K562 (cell line): ENCODE results near the gene MAPKAPK3. TPM values are rescaled to one million over a fixed set of nuclear protein-coding genes. Genes with fewer than 3 reads are reported as not detected.
A peak's percentile ranks its signal among the peaks of the same experiment; 100 is the strongest.

Experiments used
- ILF3 ChIP-seq: fragments of 450-650 bp; IDR thresholded peaks from 2 replicates; pipeline ENCODE4 v1.6.1; 2018; ENCODE audit warnings: antibody characterized with exemption, mild to moderate bottlenecking, moderate library complexity, borderline replicate concordance
- NCOA6 ChIP-seq: fragments of 450-650 bp; IDR thresholded peaks from 2 replicates; pipeline ENCODE4 v1.6.1; 2017; ENCODE audit warnings: mild to moderate bottlenecking
- PTTG1 ChIP-seq: fragments of 450-650 bp; IDR thresholded peaks from 2 replicates; pipeline ENCODE4 v1.6.1; 2016; ENCODE audit warnings: low read depth, mild to moderate bottlenecking, missing genetic modification characterization, missing compliant biosample characterization
- SAP30 ChIP-seq: fragments of 200-600 bp; sonication (generic); IDR thresholded peaks from 2 replicates; pipeline ENCODE4 v1.6.1; 2012; ENCODE audit warnings: borderline replicate concordance, low read depth, mild to moderate bottlenecking, moderate library complexity, low read length, control low read depth, inconsistent platforms; ENCODE audit not compliant: insufficient read depth, poor library complexity, severe bottlenecking
- SMAD2 ChIP-seq: fragments of 150-350 bp; IDR thresholded peaks from 2 replicates; pipeline ENCODE4 v1.6.1; 2014; ENCODE audit warnings: low read depth, mild to moderate bottlenecking, low read length
- TCF7L2 ChIP-seq: fragments of 150-350 bp; IDR thresholded peaks from 2 replicates; pipeline ENCODE4 v1.6.1; 2016; ENCODE audit warnings: low read depth, mild to moderate bottlenecking, low read length, moderate library complexity
- XRCC5 ChIP-seq: fragments of 200-400 bp; formaldehyde crosslinking; IDR thresholded peaks from 2 replicates; pipeline ENCODE4 v1.6.1; 2017; ENCODE audit warnings: low read depth, mild to moderate bottlenecking, low read length
- ZNF184 ChIP-seq: sonication (generic); formaldehyde crosslinking; IDR thresholded peaks from 2 replicates; pipeline ENCODE4 v1.5.0; 2020; ENCODE audit warnings: missing genetic modification reagents
- ZNF224 ChIP-seq: sonication (generic); formaldehyde crosslinking; IDR thresholded peaks from 2 replicates; pipeline ENCODE4 v1.8.0; 2022; ENCODE audit warnings: mild to moderate bottlenecking, missing genetic modification reagents
- ZNF384 ChIP-seq: IDR thresholded peaks from 2 replicates; pipeline ENCODE4 v1.6.1; 2012; ENCODE audit warnings: low read depth, low read length, improper control_type of control experiment
- ZNF717 ChIP-seq: fragments of 250-450 bp; sonication (Bioruptor Pico); IDR thresholded peaks from 2 replicates; pipeline ENCODE4 v1.5.0; 2021
- polyA plus RNA-seq, 8 experiments: library from polyadenylated mRNA; depleted of rRNA in 4 of 8; stranded (reverse) in 5 of 8; unstranded in 3 of 8; fragments of >200 nt; fragmentation: Nextera tagmentation in 2 of 8; fragmentation: Illumina TruSeq in 1 of 8; extraction: Ambion mirVana in 2 of 8; extraction: Trizol in 1 of 8; gene quantifications; 2 replicates each; pipeline versions ENCODE4 v1.2.1 to v1.2.3, GENCODE V29; 2011 to 2014; ENCODE audit warnings: inconsistent platforms in 1 of 8, missing spikeins in 1 of 8
- total RNA-seq, 7 experiments: library from RNA; depleted of rRNA in 6 of 7; stranded (reverse); fragments of >200 nt in 6 of 7; fragmentation: Illumina TruSeq in 2 of 7; extraction: Trizol in 2 of 7; gene quantifications; 2 replicates each; pipeline versions ENCODE4 v1.2.1 to v1.2.3, GENCODE V29; 2011 to 2021; ENCODE audit warnings: low replicate concordance in 1 of 7
- TF ChIP-seq, protein P1 (sequence below), 2 experiments: fragments of 450-650 bp; formaldehyde crosslinking in 1 of 2; IDR thresholded peaks; 2 replicates each; pipeline versions ENCODE4 v1.4.0 to v1.6.1; 2014 to 2020; ENCODE audit warnings: mild to moderate bottlenecking in 2 of 2, borderline replicate concordance in 1 of 2, low read depth in 1 of 2
- TF ChIP-seq, protein P2 (sequence below): sonication (generic); formaldehyde crosslinking; IDR thresholded peaks from 2 replicates; pipeline ENCODE4 v1.8.0; 2022; ENCODE audit warnings: missing genetic modification reagents, mild to moderate bottlenecking, borderline replicate concordance
- TF ChIP-seq, protein P3 (sequence below): fragments of 150-350 bp; IDR thresholded peaks from 2 replicates; pipeline ENCODE4 v1.6.1; 2014; ENCODE audit warnings: low read depth, mild to moderate bottlenecking, low read length, borderline replicate concordance

MAPKAPK3 gene
- total and polyA plus RNA-seq, 9 of the 15 experiments (the other 6 are each of a cell fraction or from before 2014, with no cell fraction given) = 8.0 to 56.4 (median 41.2) TPM

DNA sequence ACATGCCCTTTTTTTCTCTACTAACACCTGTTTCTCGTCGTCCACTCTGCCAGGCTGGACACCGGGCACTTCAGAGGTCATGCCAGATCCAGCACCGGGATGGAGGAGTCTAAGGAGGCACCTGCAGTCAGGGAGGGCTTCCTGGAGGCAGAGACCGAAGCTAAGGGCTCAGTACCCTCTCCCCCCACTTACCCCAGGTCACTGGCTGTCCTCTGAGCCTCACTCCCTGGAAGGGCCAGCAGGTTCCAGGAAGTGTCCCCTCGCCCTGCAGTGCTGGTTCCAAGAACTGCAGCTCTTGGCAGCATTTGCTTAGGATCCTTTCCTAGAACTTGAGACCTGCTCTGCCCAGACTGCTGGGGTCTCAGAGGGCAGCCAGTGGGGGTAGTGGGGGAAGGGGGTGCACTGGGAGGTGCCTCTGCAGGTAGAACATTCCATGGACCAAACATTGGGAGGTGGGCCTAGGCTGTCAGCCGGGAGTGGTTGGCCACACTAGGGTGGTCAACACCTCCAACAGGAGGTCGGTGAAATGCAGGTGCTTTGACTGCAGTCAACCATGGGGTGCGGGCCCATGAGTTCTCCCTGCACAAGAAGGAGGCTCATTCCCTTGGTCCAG is 16.7 kb upstream of the MAPKAPK3 start (continued):
- TF ChIP-seq, protein P1, sequence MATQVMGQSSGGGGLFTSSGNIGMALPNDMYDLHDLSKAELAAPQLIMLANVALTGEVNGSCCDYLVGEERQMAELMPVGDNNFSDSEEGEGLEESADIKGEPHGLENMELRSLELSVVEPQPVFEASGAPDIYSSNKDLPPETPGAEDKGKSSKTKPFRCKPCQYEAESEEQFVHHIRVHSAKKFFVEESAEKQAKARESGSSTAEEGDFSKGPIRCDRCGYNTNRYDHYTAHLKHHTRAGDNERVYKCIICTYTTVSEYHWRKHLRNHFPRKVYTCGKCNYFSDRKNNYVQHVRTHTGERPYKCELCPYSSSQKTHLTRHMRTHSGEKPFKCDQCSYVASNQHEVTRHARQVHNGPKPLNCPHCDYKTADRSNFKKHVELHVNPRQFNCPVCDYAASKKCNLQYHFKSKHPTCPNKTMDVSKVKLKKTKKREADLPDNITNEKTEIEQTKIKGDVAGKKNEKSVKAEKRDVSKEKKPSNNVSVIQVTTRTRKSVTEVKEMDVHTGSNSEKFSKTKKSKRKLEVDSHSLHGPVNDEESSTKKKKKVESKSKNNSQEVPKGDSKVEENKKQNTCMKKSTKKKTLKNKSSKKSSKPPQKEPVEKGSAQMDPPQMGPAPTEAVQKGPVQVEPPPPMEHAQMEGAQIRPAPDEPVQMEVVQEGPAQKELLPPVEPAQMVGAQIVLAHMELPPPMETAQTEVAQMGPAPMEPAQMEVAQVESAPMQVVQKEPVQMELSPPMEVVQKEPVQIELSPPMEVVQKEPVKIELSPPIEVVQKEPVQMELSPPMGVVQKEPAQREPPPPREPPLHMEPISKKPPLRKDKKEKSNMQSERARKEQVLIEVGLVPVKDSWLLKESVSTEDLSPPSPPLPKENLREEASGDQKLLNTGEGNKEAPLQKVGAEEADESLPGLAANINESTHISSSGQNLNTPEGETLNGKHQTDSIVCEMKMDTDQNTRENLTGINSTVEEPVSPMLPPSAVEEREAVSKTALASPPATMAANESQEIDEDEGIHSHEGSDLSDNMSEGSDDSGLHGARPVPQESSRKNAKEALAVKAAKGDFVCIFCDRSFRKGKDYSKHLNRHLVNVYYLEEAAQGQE (IDR thresholded peaks at IDR 0.05; ENCODE audit: borderline replicate concordance) = peak; percentile 13; the same call in 1 of the 2 replicates
- TF ChIP-seq, protein P1 (CRISPR knock-in tag; IDR thresholded peaks at IDR 0.05; ENCODE audit: low read depth) = no peak
- TF ChIP-seq, protein P2, sequence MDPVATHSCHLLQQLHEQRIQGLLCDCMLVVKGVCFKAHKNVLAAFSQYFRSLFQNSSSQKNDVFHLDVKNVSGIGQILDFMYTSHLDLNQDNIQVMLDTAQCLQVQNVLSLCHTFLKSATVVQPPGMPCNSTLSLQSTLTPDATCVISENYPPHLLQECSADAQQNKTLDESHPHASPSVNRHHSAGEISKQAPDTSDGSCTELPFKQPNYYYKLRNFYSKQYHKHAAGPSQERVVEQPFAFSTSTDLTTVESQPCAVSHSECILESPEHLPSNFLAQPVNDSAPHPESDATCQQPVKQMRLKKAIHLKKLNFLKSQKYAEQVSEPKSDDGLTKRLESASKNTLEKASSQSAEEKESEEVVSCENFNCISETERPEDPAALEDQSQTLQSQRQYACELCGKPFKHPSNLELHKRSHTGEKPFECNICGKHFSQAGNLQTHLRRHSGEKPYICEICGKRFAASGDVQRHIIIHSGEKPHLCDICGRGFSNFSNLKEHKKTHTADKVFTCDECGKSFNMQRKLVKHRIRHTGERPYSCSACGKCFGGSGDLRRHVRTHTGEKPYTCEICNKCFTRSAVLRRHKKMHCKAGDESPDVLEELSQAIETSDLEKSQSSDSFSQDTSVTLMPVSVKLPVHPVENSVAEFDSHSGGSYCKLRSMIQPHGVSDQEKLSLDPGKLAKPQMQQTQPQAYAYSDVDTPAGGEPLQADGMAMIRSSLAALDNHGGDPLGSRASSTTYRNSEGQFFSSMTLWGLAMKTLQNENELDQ (CRISPR knock-in tag) = no peak
- TF ChIP-seq TCF7L2 = no peak
- TF ChIP-seq ZNF717 = no peak
- TF ChIP-seq NCOA6 = no peak
- TF ChIP-seq, protein P3, sequence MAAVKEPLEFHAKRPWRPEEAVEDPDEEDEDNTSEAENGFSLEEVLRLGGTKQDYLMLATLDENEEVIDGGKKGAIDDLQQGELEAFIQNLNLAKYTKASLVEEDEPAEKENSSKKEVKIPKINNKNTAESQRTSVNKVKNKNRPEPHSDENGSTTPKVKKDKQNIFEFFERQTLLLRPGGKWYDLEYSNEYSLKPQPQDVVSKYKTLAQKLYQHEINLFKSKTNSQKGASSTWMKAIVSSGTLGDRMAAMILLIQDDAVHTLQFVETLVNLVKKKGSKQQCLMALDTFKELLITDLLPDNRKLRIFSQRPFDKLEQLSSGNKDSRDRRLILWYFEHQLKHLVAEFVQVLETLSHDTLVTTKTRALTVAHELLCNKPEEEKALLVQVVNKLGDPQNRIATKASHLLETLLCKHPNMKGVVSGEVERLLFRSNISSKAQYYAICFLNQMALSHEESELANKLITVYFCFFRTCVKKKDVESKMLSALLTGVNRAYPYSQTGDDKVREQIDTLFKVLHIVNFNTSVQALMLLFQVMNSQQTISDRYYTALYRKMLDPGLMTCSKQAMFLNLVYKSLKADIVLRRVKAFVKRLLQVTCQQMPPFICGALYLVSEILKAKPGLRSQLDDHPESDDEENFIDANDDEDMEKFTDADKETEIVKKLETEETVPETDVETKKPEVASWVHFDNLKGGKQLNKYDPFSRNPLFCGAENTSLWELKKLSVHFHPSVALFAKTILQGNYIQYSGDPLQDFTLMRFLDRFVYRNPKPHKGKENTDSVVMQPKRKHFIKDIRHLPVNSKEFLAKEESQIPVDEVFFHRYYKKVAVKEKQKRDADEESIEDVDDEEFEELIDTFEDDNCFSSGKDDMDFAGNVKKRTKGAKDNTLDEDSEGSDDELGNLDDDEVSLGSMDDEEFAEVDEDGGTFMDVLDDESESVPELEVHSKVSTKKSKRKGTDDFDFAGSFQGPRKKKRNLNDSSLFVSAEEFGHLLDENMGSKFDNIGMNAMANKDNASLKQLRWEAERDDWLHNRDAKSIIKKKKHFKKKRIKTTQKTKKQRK = no peak
- TF ChIP-seq ZNF184 (CRISPR knock-in tag) = no peak
- no peak for TF ChIP-seq ILF3
- TF ChIP-seq SMAD2 = no peak
- TF ChIP-seq XRCC5 = no peak
- no peak for TF ChIP-seq PTTG1 (tag)
- TF ChIP-seq ZNF384 = no peak
- TF ChIP-seq SAP30 = no peak
- TF ChIP-seq ZNF224 (CRISPR knock-in tag) = no peak
